ENCODE data around the gene PRPSAP2.

Gene PRPSAP2

DNA sequence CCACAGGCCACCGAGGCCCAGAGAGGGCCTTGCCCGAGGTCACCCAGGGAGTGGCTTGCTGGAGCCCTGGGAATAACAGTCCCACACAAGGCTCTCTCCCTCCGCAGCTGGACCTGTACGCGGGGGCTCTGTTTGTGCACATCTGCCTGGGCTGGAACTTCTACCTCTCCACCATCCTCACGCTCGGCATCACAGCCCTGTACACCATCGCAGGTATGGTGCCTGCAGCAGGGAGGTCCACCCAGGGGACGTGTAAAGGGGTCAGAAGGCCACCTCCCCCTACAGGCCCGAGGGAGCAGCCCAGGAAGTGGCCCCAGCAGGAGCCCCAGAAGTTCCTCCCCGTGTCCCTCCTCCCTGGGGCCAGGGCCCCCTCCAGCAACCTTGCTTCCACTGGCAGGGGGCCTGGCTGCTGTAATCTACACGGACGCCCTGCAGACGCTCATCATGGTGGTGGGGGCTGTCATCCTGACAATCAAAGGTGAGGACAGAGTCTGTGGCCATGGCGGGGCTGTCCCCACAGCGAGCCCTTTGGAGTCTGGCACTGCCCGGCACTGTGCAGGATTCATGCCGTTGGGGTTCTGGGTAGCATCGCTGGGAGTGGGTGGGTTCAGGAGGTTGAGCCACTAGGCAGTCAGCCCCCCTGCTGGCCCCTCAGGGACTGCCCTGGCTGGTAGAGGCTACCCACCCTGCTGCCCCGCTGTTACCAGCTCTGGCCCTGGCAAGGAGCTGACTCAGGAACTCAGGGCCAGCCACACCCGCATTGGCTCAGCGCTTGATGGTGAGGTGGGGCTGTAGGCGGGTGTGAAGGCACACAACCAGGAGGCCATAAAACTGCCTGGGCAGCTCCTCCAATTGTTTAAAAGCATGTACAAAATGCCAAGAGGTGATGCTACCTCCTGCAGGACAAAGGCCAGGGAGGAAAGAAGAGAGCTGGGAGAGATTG is 111.3 kb downstream of the PRPSAP2 start:
- TF ChIP-seq, protein P1, sequence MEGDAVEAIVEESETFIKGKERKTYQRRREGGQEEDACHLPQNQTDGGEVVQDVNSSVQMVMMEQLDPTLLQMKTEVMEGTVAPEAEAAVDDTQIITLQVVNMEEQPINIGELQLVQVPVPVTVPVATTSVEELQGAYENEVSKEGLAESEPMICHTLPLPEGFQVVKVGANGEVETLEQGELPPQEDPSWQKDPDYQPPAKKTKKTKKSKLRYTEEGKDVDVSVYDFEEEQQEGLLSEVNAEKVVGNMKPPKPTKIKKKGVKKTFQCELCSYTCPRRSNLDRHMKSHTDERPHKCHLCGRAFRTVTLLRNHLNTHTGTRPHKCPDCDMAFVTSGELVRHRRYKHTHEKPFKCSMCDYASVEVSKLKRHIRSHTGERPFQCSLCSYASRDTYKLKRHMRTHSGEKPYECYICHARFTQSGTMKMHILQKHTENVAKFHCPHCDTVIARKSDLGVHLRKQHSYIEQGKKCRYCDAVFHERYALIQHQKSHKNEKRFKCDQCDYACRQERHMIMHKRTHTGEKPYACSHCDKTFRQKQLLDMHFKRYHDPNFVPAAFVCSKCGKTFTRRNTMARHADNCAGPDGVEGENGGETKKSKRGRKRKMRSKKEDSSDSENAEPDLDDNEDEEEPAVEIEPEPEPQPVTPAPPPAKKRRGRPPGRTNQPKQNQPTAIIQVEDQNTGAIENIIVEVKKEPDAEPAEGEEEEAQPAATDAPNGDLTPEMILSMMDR (IDR thresholded peaks at IDR 0.05; ENCODE audit: insufficient read depth, low read length, poor library complexity, severe bottlenecking) = no peak
- no peak overlapping the region for H3K4me3 ChIP-seq (replicated peaks; ENCODE audit: low read depth, low read length)
- DNase-seq (ENCODE audit: extremely low read depth, insufficient read length) = no peak

DNA sequence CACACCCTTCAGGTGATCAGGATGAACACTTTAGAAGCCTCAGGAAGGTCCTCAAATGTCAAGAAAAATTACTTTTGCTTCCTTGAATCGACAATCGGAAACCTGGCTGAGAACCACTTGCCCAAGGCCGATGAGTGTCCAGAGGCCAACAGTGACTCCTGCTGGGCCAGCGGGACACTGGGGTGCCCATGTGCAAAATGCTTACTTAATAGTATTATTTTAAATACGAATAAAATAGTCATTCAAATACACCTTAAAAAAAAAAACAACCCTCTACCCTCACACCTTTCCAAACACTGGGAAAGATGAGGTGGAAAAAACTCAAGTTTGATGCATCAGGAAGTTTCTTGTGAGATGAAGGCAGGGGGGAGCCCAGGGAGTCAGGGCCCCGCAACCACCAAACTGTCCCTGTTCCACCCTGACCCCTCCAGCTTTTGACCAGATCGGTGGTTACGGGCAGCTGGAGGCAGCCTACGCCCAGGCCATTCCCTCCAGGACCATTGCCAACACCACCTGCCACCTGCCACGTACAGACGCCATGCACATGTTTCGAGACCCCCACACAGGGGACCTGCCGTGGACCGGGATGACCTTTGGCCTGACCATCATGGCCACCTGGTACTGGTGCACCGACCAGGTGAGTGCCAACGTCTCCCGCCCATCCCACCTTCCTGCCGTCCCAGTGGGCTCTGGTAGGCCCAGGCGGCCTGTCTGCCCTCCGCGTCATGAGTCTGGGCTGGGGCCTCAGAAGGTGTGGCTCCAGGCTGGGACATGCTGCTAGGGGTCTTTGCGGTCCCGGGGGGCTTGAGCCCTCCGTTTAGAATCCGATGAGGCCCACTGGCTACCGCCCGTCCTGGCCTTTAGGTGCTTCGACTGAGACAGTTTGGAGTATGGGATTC is 112.9 kb downstream of the PRPSAP2 start:
- no peaks in the 10 kb centered on the region for H3K27me3 ChIP-seq (replicated peaks; ENCODE audit: control insufficient read depth, insufficient read depth, low read length)
- peaks cover 13% of the 10 kb centered on the region for H3K36me3 ChIP-seq (ENCODE audit: control insufficient read depth, insufficient read depth, low read length)
- DNase-seq (ENCODE audit: extremely low read depth, insufficient read length) = no peak
- TF ChIP-seq, protein P1 (IDR thresholded peaks at IDR 0.05; ENCODE audit: insufficient read depth, low read length, poor library complexity, severe bottlenecking) = no peak
- no peak overlapping the region for H3K4me3 ChIP-seq (replicated peaks; ENCODE audit: low read depth, low read length)

More for the DNA sequence above, 111.3 kb downstream of the PRPSAP2 start:
- Histone ChIP-seq H3K27me3 (replicated peaks; ENCODE audit: control insufficient read depth, insufficient read depth, low read length) (no peaks in the 10 kb centered on the region), H3K36me3 (ENCODE audit: control insufficient read depth, insufficient read depth, low read length) (peaks cover 13% of the 10 kb centered on the region)

DNA sequence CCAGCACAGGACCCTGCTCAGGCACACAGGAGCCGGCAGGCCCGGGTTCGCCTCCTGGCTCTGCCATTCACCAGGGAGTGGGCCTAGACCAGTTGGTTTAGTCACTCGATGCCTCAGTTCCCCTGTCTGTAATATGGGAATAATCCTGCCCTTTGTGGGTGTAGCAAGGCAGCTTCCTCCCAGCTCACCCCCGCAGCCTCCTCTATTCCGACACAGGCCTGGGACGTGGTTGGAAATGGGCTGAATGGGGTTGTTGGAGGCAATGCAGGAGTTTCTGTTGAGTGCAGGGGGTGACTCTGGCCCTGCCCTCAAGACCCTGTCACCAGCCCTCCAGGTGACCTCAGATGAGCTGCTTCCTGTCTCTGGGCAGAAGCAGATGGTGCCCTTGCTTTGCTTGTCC is 113.9 kb downstream of the PRPSAP2 start:
- no peak for DNase-seq (ENCODE audit: extremely low read depth, insufficient read length)
- no peak overlapping the region for H3K4me3 ChIP-seq (replicated peaks; ENCODE audit: low read depth, low read length)
- peaks cover 17% of the 10 kb centered on the region for H3K36me3 ChIP-seq (ENCODE audit: control insufficient read depth, insufficient read depth, low read length)
- H3K27me3 ChIP-seq (replicated peaks; ENCODE audit: control insufficient read depth, insufficient read depth, low read length) = no peaks in the 10 kb centered on the region
- TF ChIP-seq, protein P1 (IDR thresholded peaks at IDR 0.05; ENCODE audit: insufficient read depth, low read length, poor library complexity, severe bottlenecking) = no peak

DNA sequence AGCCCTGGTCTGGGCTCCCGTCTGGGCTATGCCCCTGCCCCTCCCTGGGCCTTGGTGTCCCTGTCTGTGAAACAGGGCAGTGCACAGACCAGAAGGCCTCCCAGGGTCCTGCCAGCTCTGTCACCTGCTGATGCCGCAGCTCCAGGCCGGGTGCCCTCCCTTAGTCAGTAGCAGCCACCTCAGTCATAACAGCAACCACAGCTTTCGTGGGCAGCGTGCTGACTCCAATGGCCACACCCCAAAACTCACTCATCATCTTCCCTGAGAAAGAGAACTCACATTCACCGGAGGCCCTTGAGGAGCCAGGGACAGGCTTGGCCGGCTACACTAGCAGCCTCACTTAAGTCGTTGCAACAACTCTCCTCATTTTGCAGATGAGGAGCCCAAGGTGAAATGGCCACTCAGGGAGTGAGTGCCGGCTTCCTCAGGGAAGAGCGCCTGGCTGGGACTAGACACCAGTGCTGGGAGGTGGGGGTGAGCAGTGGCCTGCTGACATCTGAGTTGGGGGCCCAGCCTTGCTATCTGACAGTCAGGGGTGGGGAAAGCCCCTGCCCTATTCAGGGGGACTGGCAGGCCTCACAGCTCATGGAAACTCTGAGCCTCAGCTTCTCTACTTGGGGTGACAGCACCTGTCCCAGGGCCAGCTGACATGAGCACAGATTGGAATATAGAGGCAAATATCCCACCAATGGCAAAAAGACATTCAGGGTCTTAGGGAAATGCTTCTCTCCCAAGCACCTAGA is 116.6 kb downstream of the PRPSAP2 start:
- DNase-seq (ENCODE audit: extremely low read depth, insufficient read length) = no peak
- TF ChIP-seq, protein P1 (IDR thresholded peaks at IDR 0.05; ENCODE audit: insufficient read depth, low read length, poor library complexity, severe bottlenecking) = no peak
- no peak overlapping the region for H3K4me3 ChIP-seq (replicated peaks; ENCODE audit: low read depth, low read length)

DNA sequence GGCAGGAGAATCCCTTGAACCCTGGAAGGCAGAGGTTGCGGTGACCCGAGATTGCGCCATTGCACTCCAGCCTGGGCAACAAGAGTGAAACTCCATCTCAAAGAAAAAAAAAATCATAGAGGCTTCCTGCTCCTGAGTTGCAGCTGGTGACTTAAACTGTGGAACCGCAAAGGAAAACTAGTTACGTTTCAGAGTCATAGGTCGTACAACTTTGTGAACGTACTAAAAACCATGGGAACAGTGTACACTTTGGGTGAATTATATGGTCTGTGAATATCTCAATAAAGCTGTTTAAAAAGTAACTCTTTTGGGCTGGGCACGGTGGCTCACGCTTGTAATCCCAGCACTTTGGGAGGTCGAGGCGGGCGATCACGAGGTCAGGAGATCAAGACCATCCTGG is 117.7 kb downstream of the PRPSAP2 start:
- no peaks in the 10 kb centered on the region for H3K27me3 ChIP-seq (replicated peaks; ENCODE audit: control insufficient read depth, insufficient read depth, low read length)
- no peak for DNase-seq (ENCODE audit: extremely low read depth, insufficient read length)
- H3K36me3 ChIP-seq (ENCODE audit: control insufficient read depth, insufficient read depth, low read length) = peaks cover 28% of the 10 kb centered on the region
- H3K4me3 ChIP-seq (replicated peaks; ENCODE audit: low read depth, low read length) = no peak overlapping the region
- TF ChIP-seq, protein P1 (IDR thresholded peaks at IDR 0.05; ENCODE audit: insufficient read depth, low read length, poor library complexity, severe bottlenecking) = no peak

More for the DNA sequence above, 116.6 kb downstream of the PRPSAP2 start:
- H3K27me3 ChIP-seq (replicated peaks; ENCODE audit: control insufficient read depth, insufficient read depth, low read length) = no peaks in the 10 kb centered on the region
- H3K36me3 ChIP-seq (ENCODE audit: control insufficient read depth, insufficient read depth, low read length) = peaks cover 30% of the 10 kb centered on the region
